SJSA1 (cell line): ENCODE data around the gene HPS3. TPM values are rescaled to one million over a fixed set of nuclear protein-coding genes. Genes with fewer than 3 reads are reported as not detected.
A peak's percentile ranks its signal among the peaks of the same experiment; 100 is the strongest.
"Not testable (repeated sequence)": the region's sequence is repeated elsewhere in the genome, so short reads cannot be mapped to it uniquely, and the experiment has no call there.

Experiments used
- DNase-seq, 2 experiments: peaks; one replicate each; pipeline ENCODE4 v3.0.0-alpha.2; 2015 to 2020; ENCODE audit warnings: low spot score in 2 of 2, low read depth in 1 of 2
- H3K27ac ChIP-seq: fragments of 250-450 bp; sonication (Bioruptor Pico); 2 replicates; pipeline ENCODE4 v1.5.1; 2020; ENCODE audit warnings: mild to moderate bottlenecking, moderate library complexity
- H3K27me3 ChIP-seq: fragments of 250-450 bp; sonication (Bioruptor Pico); replicated peaks from 2 replicates; pipeline ENCODE4 v1.5.1; 2020; ENCODE audit warnings: mild to moderate bottlenecking, moderate library complexity
- H3K36me3 ChIP-seq: fragments of 250-450 bp; sonication (Bioruptor Pico); 2 replicates; pipeline ENCODE4 v1.5.1; 2020; ENCODE audit warnings: mild to moderate bottlenecking
- H3K4me1 ChIP-seq: fragments of 250-450 bp; sonication (Bioruptor Pico); replicated peaks from 2 replicates; pipeline ENCODE4 v1.6.1; 2021; ENCODE audit warnings: mild to moderate bottlenecking
- H3K4me3 ChIP-seq: fragments of 250-450 bp; sonication (Bioruptor Pico); 2 replicates; pipeline ENCODE4 v1.5.1; 2020; ENCODE audit warnings: mild to moderate bottlenecking
- H3K9me3 ChIP-seq: fragments of 250-450 bp; sonication (Bioruptor Pico); replicated peaks from 2 replicates; pipeline ENCODE4 v1.5.1; 2020; ENCODE audit warnings: mild to moderate bottlenecking
- total RNA-seq: library from RNA; depleted of rRNA; stranded (reverse); fragments of >200 nt; shearing (Covaris generic); gene quantifications from 2 replicates; pipeline ENCODE4 v1.2.3, GENCODE V29; 2014; rRNA removed

Gene HPS3
- 27.9 and 34.2 TPM in 2 replicates for total RNA-seq

GRCh38 chr3:149129326-149130205, at the start of gene HPS3:
HPS3 (plus strand) TSS chr3:149129638; CDS start chr3:149129724, 86 bp downstream.
- H3K36me3 ChIP-seq: peaks cover 17% of the 10 kb centered on the region
- peak; percentile 87 for DNase-seq

GRCh38 chr3:149080011-149080698, 49.3 kb upstream of the HPS3 start:
- Histone ChIP-seq H3K4me1 (peaks cover 14% of the 10 kb centered on the region), H3K9me3 (no peaks in the 10 kb centered on the region), H3K4me3 (no peak overlapping the region), H3K36me3 (peaks cover 47% of the 10 kb centered on the region), H3K27me3 (no peaks in the 10 kb centered on the region), H3K27ac (no peak overlapping the region)
- no peak for DNase-seq

More at GRCh38 chr3:149129326-149130205, at the start of gene HPS3:
- peak within 1 kb of the TSS; percentile 90 for H3K4me3 ChIP-seq
- H3K27me3 ChIP-seq: no peaks in the 10 kb centered on the region
- no peaks in the 10 kb centered on the region; the same call in 1 of the 2 replicates for H3K9me3 ChIP-seq
- peaks cover 24% of the 10 kb centered on the region for H3K4me1 ChIP-seq
- H3K27ac ChIP-seq: peak within 1 kb of the TSS; percentile 73

- Histone ChIP-seq H3K27me3 (no peaks in the 10 kb centered on the region), H3K4me3 (no peak overlapping the region), H3K9me3 (no peaks in the 10 kb centered on the region), H3K27ac (no peak overlapping the region), H3K36me3 (peaks cover 42% of the 10 kb centered on the region), H3K4me1 (peaks cover 15% of the 10 kb centered on the region)
- DNase-seq: no peak
Observed at GRCh38 chr3:149080699-149081091, 48.7 kb upstream of the HPS3 start.

GRCh38 chr3:149081772-149082171, 47.7 kb upstream of the HPS3 start:
- Histone ChIP-seq H3K4me1 (peaks cover 17% of the 10 kb centered on the region), H3K27ac (no peak overlapping the region), H3K36me3 (peaks cover 34% of the 10 kb centered on the region), H3K27me3 (no peaks in the 10 kb centered on the region), H3K4me3 (no peak overlapping the region), H3K9me3 (peaks cover 2% of the 10 kb centered on the region; the same call in 1 of the 2 replicates)
- DNase-seq: no peak

GRCh38 chr3:149085828-149086231, 43.6 kb upstream of the HPS3 start:
- peak overlapping the region; percentile 54 for H3K4me3 ChIP-seq
- H3K9me3 ChIP-seq: peaks cover 6% of the 10 kb centered on the region; the same call in 1 of the 2 replicates
- H3K4me1 ChIP-seq: peaks cover 8% of the 10 kb centered on the region
- no peak for DNase-seq
- H3K27ac ChIP-seq: peak overlapping the region; percentile 2; the same call in 1 of the 2 replicates
- no peaks in the 10 kb centered on the region for H3K27me3 ChIP-seq
- H3K36me3 ChIP-seq: peaks cover 9% of the 10 kb centered on the region

GRCh38 chr3:149086232-149086988, 43.0 kb upstream of the HPS3 start, which contains the start of gene HLTF:
HLTF (minus strand) TSS chr3:149086533; CDS start chr3:149086336, 197 bp downstream.
- peak within 1 kb of the TSS; percentile 54 for H3K4me3 ChIP-seq
- DNase-seq: peak; percentile 96
- no peaks in the 10 kb centered on the region for H3K27me3 ChIP-seq
- peaks cover 9% of the 10 kb centered on the region for H3K36me3 ChIP-seq
- peaks cover 6% of the 10 kb centered on the region; the same call in 1 of the 2 replicates for H3K9me3 ChIP-seq
- peaks cover 8% of the 10 kb centered on the region for H3K4me1 ChIP-seq
- H3K27ac ChIP-seq: peak within 1 kb of the TSS; percentile 2; the same call in 1 of the 2 replicates

- H3K4me1 ChIP-seq: peaks cover 8% of the 10 kb centered on the region
- no peak overlapping the region for H3K27ac ChIP-seq
- no peak overlapping the region for H3K4me3 ChIP-seq
- H3K9me3 ChIP-seq: peaks cover 6% of the 10 kb centered on the region; the same call in 1 of the 2 replicates
- H3K36me3 ChIP-seq: peaks cover 9% of the 10 kb centered on the region
- H3K27me3 ChIP-seq: no peaks in the 10 kb centered on the region
- no peak for DNase-seq
Observed at GRCh38 chr3:149087208-149087607, 42.2 kb upstream of the HPS3 start.

GRCh38 chr3:149089395-149089794, 40.0 kb upstream of the HPS3 start:
- Histone ChIP-seq H3K9me3 (peaks cover 6% of the 10 kb centered on the region; the same call in 1 of the 2 replicates), H3K36me3 (peaks cover 5% of the 10 kb centered on the region), H3K4me1 (peaks cover 8% of the 10 kb centered on the region), H3K27me3 (no peaks in the 10 kb centered on the region), H3K27ac (no peak overlapping the region), H3K4me3 (no peak overlapping the region)
- DNase-seq: no peak

GRCh38 chr3:149090461-149090860, 39.0 kb upstream of the HPS3 start:
- Histone ChIP-seq H3K9me3 (peaks cover 6% of the 10 kb centered on the region; the same call in 1 of the 2 replicates), H3K36me3 (no peaks in the 10 kb centered on the region), H3K27me3 (no peaks in the 10 kb centered on the region), H3K27ac (no peak overlapping the region), H3K4me3 (no peak overlapping the region), H3K4me1 (0 out of 2 replicates have a peak, but pooled peaks cover 3% of the 10 kb centered on the region)
- no peak for DNase-seq

- DNase-seq: no peak
- H3K27ac ChIP-seq: no peak overlapping the region
- H3K4me3 ChIP-seq: no peak overlapping the region
- no peaks in the 10 kb centered on the region for H3K27me3 ChIP-seq
- H3K4me1 ChIP-seq: 0 out of 2 replicates have a peak, but pooled peaks cover 3% of the 10 kb centered on the region
- H3K9me3 ChIP-seq: peaks cover 6% of the 10 kb centered on the region; the same call in 1 of the 2 replicates
- H3K36me3 ChIP-seq: no peaks in the 10 kb centered on the region
Observed at GRCh38 chr3:149090907-149091306, 38.5 kb upstream of the HPS3 start.

- Histone ChIP-seq H3K27ac (no peak overlapping the region), H3K36me3 (no peaks in the 10 kb centered on the region), H3K4me1 (no peaks in the 10 kb centered on the region), H3K4me3 (no peak overlapping the region), H3K27me3 (no peaks in the 10 kb centered on the region), H3K9me3 (0 out of 2 replicates have a peak, but pooled peaks cover 2% of the 10 kb centered on the region)
- DNase-seq: no peak
Observed at GRCh38 chr3:149091983-149092382, 37.5 kb upstream of the HPS3 start.

- no peak for DNase-seq
- H3K4me1 ChIP-seq: no peaks in the 10 kb centered on the region
- no peaks in the 10 kb centered on the region for H3K9me3 ChIP-seq
- no peak overlapping the region for H3K4me3 ChIP-seq
- no peaks in the 10 kb centered on the region for H3K27me3 ChIP-seq
- H3K36me3 ChIP-seq: no peaks in the 10 kb centered on the region
- H3K27ac ChIP-seq: no peak overlapping the region
Observed at GRCh38 chr3:149095487-149095886, 34.0 kb upstream of the HPS3 start.

- not testable (repeated sequence) for H3K27me3 ChIP-seq, H3K36me3 ChIP-seq, DNase-seq, H3K27ac ChIP-seq, H3K4me3 ChIP-seq, H3K9me3 ChIP-seq, H3K4me1 ChIP-seq
Observed at GRCh38 chr3:149097987-149098386, 31.5 kb upstream of the HPS3 start.
